Stomach (tissue), 4 donors: ENCODE data around the gene HPRT1.

Source experiments
- CTCF ChIP-seq, 7 experiments: fragments of 450-650 bp in 4 of 7; fragments of 200-600 bp in 3 of 7; sonication (generic) in 3 of 7; IDR thresholded peaks; one replicate each; pipeline ENCODE4 v1.5.1; 2016 to 2019; ENCODE audit warnings: antibody characterized with exemption in 7 of 7, control low read depth in 2 of 7, mild to moderate bottlenecking in 1 of 7
- EP300 ChIP-seq: sonication (generic); formaldehyde crosslinking; IDR thresholded peaks from one replicate; pipeline ENCODE4 v1.6.1; 2017; ENCODE audit warnings: antibody characterized with exemption
- POLR2AphosphoS5 ChIP-seq, 3 donors: sonication (generic); formaldehyde crosslinking; IDR thresholded peaks; one replicate each; pipeline ENCODE4 v1.6.1; 2016; ENCODE audit warnings: antibody characterized with exemption in 3 of 3

- TF ChIP-seq EP300 (no peak), CTCF (IDR thresholded peaks at IDR 0.05) (no peak), POLR2AphosphoS5 (IDR thresholded peaks at IDR 0.05) (no peak)
These were observed 22.4 kb downstream of the HPRT1 start for GRCh38 chrX:134482371-134482770.
